8988T (cell line): ENCODE data around the gene KMT5B.

Experiments used
- DNase-seq: peaks from one replicate; pipeline ENCODE4 v3.0.0; 2011

KMT5B gene

DNA sequence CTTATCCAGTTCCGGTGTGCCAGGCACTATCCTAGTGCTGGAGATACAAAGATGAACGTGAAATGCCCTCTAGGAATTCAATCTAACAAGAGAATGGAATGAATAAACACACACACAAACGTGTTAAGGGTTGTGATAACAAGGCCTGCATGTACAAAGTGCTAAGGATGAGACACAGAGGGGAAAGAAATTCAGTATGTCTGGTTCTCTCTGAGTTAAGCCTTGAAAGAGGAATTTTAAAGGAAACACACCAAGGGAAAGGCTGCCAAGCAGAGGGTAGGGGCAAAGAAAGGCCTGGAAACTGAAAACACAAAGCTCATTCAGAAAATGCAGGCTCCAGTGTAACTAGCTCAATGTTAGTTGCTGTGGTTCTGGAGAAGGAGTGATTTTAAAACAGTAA lies 96.1 kb downstream of the KMT5B start:
- DNase-seq, result no peak

DNA sequence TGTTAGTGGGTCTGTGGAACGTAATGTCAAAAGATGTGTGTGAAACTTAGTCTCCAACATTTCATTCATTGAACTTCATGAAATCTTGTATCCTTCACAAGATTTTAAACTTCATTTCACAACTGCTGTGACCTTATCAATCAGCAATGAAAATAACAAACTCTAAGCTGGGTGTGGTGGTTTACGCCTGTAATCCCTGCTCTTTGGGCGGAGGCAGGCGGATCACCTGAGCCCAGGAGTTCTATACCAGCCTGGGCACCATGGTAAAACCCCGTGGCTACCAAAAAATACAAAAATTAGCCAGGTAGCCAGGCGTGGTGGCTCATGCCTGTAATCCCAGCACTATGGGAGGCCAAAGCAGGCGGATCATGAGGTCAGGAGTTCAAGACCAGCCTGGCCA lies 97.0 kb downstream of the KMT5B start:
- DNase-seq, result no peak

DNA sequence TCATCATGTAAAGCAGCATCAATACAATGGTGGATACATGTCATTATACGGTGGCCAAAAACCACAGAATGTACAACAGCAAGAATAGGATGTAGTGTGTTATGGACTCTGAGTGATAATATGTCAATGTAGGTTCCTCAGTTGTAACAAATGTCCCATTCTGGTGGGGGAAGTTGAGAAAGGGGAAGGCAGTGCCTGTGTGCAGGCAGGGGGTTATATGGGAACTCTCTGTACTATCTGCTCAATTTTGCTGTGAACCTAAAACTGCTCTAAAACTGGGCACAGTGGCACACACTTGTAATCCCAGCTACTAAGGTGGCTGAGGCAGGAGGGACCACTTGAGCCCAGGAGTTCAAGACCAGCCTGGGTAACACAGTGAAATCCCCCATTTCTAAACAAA lies 97.8 kb downstream of the KMT5B start:
- DNase-seq, result no peak

DNA sequence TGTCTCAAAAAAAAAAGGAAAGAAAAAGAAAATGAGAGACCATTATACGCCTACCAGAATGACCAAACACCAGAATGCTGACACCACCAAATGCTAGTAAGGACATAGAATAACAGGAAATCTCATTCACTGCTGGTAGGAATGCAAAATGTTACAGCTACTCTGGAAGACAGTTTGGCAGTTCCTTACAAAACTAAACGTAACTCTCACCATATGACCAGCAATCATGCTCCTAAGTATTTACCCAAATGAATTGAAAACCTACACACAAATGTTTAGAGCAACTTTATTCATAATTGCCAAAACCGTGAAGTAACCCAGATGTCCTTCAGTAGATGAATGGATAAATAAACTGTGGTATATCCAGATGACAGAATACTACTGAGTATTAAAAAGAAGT lies 99.1 kb downstream of the KMT5B start:
- no peak for DNase-seq

DNA sequence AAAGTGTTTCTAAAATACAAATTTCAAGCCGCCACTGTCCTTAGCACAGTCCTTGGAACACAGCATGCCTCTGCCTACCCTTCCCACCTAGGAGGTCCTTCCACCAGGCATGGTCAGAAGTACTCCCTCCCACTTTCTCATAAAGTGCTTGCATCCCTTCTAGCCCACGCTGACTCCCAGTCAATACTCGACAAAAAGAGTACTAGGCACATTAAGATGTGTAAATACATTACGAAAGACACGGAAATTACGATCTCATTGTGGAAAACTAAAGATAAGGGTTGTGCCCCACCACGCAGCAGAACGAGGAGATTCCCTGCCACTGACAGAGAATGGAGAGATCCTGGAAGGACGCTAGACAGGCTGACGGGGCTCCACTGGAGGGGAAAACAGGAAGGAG lies 105.4 kb downstream of the KMT5B start:
- DNase-seq, result no peak

DNA sequence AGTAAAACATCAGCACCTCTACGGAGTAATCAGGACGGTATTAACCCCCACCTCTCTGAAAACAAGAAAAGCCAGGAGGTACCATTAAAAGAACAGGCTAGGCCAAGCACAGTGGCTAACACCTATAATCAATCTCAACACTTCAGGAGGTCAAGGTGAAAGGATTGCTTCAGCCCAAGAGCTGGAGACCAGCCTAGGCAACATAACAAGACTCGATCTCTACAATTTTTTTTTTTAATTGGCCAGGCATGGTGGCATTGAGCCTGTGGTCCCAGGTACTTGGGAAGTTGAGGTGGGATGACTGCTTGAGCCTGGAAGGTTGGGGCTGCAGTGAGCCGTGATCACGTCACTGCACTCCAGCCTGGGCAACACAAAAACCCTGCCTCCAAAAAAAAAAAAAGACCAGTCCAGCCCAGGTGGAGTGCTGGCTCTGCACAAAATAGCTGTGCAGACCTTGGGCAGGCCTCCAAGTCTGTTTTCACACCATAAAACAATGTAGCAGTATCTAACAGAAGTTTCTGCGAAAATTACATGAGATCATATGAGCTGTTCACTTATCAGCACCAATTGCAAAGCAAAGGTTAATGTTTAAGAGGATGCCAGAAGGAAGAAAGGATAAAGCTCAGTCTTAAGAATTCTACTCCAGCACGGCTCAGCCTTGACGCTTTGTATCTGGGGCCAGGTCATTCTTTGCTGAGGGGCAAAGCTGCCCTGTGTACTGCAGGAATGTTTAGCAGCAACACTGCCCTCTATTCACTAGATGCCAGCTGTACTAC lies 106.7 kb downstream of the KMT5B start:
- no peak for DNase-seq
